Regular cardiac myocyte (primary cell): Measurements from ENCODE around the gene SCGB1C1. TPM values are rescaled to one million over a fixed set of nuclear protein-coding genes. Genes with fewer than 3 reads are reported as not detected.

Source experiments
- total RNA-seq: library from RNA; depleted of rRNA; stranded (reverse); fragments of >200 nt; gene quantifications from 2 replicates; pipeline ENCODE4 v1.2.3, GENCODE V29; 2014

The SCGB1C1 gene
- total RNA-seq = not detected in 2 replicates

GRCh38 chr11:192674-193128 is at the start of gene SCGB1C1:
SCGB1C1 (plus strand) TSS chr11:193078; CDS start chr11:193100, 22 bp downstream.

GRCh38 chr11:207208-207862 is 14.5 kb downstream of the SCGB1C1 start, which contains the start of the genes BET1L and RIC8A:
BET1L (minus strand) TSS chr11:207399; CDS start chr11:207321, 78 bp downstream.
RIC8A (plus strand) TSS chr11:207708; CDS start chr11:208855, 1,147 bp downstream.

GRCh38 chr11:235997-236773 is 43.3 kb downstream of the SCGB1C1 start, which contains the start of gene SIRT3:
SIRT3 (minus strand) TSS chr11:236342; CDS start chr11:236328, 14 bp downstream.

GRCh38 chr11:236774-237767 is 44.2 kb downstream of the SCGB1C1 start, which contains the start of gene PSMD13:
PSMD13 (plus strand) TSS chr11:236976; CDS start chr11:237050, 74 bp downstream.

Other genes with a start within 250 kb of the SCGB1C1 start
- 16.6 and 19.0 TPM in 2 replicates for gene BET1L, start 14.3 kb downstream of the SCGB1C1 start, total RNA-seq
- 148 and 153 TPM in 2 replicates for gene RIC8A, start 14.6 kb downstream of the SCGB1C1 start, total RNA-seq
- 5.9 and 7.9 TPM in 2 replicates for gene SIRT3, start 43.3 kb downstream of the SCGB1C1 start, total RNA-seq
- gene PSMD13, start 43.9 kb downstream of the SCGB1C1 start, total RNA-seq = 104 and 229 TPM in 2 replicates
- gene NLRP6, start 85.3 kb downstream of the SCGB1C1 start, total RNA-seq = not detected in 2 replicates
- gene PGGHG, start 96.0 kb downstream of the SCGB1C1 start, total RNA-seq = 3.3 and 9.6 TPM in 2 replicates
- not detected in 2 replicates for gene IFITM5, start 106.4 kb downstream of the SCGB1C1 start, total RNA-seq
- 14.4 and 15.0 TPM in 2 replicates for gene IFITM2, start 114.7 kb downstream of the SCGB1C1 start, total RNA-seq
- gene IFITM1, start 121.0 kb downstream of the SCGB1C1 start, total RNA-seq = 7.1 and 10.7 TPM in 2 replicates
- gene IFITM3, start 127.8 kb downstream of the SCGB1C1 start, total RNA-seq = 28.6 and 32.7 TPM in 2 replicates
- 1.4 and 1.9 TPM in 2 replicates for gene B4GALNT4, start 176.4 kb downstream of the SCGB1C1 start, total RNA-seq
- gene PKP3, start 201.1 kb downstream of the SCGB1C1 start, total RNA-seq = 2.1 and 2.8 TPM in 2 replicates
- gene SIGIRR, start 221.9 kb downstream of the SCGB1C1 start, total RNA-seq = 11.3 and 18.6 TPM in 2 replicates
- not detected in 2 replicates for gene ANO9, start 248.9 kb downstream of the SCGB1C1 start, total RNA-seq